Stimulated activated CD8-positive, alpha-beta memory T cell treated with anti-CD3 and anti-CD28 coated beads, Interleukin-4, amount 100 ng/mL, for 1 hour (primary cell): Measurements from ENCODE around the gene HEY2.
A peak's percentile ranks its signal among the peaks of the same experiment; 100 is the strongest.
"Not testable (repeated sequence)": the region's sequence is repeated elsewhere in the genome, so short reads cannot be mapped to it uniquely, and the experiment has no call there.

Source experiments
- DNase-seq, 2 donors: peaks; one replicate each; pipeline ENCODE4 v3.0.0-alpha.2; 2020; ENCODE audit warnings: low read depth in 2 of 2, low spot score in 1 of 2

HEY2 gene

GRCh38 chr6:125769147-125769783, 19.8 kb downstream of the HEY2 start:
- DNase-seq = no peak

GRCh38 chr6:125773387-125774341, 24.2 kb downstream of the HEY2 start:
- DNase-seq = no peak

DNA sequence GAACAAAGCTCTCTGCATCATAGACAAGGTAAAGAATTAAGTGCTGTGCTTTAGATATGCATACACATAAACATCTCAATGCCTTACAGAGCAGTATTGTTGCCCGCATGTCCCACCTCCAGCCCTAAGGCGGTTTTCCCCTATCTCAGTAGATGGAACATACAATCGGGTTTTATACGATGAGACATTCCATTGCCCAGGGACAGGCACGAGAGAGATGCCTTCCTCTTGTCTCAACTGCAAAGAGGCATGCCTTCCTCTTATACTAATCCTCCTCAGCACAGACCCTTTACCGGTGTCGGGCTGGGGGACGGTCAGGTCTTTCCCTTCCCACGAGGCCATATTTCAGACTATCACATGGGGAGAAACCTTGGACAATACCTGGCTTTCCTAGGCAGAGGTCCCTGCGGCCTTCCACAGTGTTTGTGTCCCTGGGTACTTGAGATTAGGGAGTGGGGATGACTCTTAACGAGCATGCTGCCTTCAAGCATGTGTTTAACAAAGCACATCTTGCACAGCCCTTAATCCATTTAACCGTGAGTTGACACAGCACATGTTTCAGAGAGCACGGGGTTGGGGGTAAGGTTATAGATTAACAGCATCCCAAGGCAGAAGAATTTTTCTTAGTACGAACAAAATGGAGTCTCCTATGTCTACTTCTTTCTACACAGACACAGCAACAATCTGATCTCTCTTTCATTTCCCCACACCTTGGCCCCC, 26.8 kb downstream of the HEY2 start:
- DNase-seq = not testable (repeated sequence)

GRCh38 chr6:125779924-125780539, 30.6 kb downstream of the HEY2 start:
- peak; percentile 67 to 77 for DNase-seq

- DNase-seq = peak in 1 of 2 donors; percentile 21
Observed at GRCh38 chr6:125780540-125781313, 31.3 kb downstream of the HEY2 start.

GRCh38 chr6:125781314-125781868, 32.0 kb downstream of the HEY2 start:
- DNase-seq = peak in 1 of 2 donors; percentile 12

- DNase-seq = no peak
Observed at GRCh38 chr6:125784365-125784764, 34.9 kb downstream of the HEY2 start.

DNA sequence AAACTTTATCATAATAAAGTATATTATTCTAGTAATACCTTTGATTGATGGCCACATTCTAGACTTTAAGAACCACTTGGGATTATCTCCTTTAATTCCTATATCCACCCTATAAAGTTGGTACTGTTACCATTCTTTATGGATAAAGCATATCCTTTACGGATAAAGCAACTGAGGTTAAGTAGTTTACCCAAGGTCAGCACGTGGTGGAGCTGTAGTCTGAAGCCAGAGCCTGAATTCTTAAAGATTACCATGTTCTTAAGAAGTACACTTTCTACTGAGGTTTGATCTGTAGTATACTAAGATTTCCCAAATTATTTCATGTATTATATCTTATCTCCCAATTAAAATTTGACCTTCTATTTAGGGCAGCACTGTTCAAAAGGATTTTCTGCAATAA, 38.4 kb downstream of the HEY2 start:
- no peak for DNase-seq

GRCh38 chr6:125789167-125789566, 39.7 kb downstream of the HEY2 start:
- DNase-seq = no peak

DNA sequence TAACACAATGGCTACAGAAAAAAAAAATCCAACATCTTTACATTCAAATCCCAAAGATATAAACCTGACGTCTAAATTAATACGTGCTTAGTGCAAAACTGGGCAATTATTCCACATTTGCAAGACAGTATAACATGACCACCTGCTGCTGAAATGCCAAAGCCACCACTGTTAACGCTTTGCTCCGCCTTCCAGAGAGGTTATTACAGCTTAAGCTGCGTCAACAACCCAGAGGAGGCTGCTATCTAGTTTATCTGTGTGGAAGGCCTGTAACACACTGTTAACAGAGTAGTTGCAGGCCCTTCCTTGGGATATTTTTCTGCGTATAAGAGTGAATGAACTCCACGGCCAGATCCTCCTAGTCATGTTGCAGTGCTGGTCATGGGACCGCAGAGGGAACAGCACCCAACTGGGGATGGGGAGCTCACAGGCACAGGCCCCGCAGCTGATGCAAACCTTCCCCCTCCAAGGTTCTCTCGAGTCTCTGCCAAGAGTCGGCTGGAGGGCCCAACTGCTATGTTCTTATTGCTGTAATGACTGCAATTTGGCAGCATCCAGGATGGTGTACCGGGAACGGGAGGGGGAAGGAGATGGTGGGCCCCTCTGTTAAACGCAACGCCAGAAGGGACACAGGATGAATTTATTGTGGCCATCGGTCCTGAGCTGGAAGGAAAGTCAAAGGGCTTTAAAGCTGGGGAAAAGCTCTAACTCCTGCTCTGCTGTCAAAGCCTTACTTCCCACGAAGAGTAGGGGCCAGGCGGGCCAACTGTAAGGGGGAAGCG, 40.3 kb downstream of the HEY2 start:
- peak in 1 of 2 donors; percentile 10 for DNase-seq

DNA sequence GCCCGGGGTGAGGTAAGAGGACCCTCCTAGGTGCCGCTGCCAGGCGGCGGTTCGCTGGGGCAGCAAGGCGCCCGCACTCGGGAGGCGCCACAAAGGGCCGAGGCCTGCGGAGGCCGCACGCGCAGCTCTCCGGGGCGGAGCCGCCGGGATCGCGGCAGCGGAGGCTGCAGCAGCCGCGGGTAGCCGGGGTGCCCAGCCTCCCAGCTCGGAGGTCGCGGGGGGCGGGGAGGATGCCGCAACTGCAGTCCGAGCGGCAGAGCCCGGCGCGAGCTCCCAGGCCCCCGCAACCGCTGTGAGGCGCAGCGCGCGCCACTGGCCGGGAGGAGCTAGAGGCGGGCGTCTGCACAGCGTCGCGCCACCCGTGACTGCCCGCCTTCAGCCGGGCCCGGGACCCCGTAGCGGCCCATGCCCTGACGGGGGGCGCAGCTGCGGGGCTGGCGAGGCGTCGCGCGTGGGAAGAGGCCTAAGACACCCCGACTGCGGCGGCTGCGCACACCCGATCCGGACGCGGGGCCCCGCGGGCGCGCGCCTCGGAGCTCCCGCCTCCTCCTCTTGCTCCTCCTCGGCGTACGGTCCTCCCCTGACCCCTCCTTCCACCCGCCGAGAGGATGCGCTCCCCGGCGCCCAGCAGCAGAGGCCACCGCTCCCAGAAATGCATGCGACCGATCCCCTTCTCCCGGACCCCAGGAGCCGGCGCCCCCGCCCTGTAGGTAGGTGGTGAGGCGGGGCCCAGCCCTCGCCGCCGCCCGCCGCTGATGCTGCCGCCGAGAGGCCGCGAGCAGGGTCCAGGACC, 41.1 kb downstream of the HEY2 start, which contains the start of gene NCOA7:
NCOA7 (plus strand) TSS at position 603 of the 793 bp plus-strand sequence. CDS start 24,395 bp downstream, outside the sequence.
- peak; percentile 31 to 64 for DNase-seq

GRCh38 chr6:125791151-125791819, 41.9 kb downstream of the HEY2 start:
- DNase-seq = peak in 1 of 2 donors; percentile 19

- DNase-seq = no peak
Observed at GRCh38 chr6:125791820-125792165, 42.4 kb downstream of the HEY2 start.

DNA sequence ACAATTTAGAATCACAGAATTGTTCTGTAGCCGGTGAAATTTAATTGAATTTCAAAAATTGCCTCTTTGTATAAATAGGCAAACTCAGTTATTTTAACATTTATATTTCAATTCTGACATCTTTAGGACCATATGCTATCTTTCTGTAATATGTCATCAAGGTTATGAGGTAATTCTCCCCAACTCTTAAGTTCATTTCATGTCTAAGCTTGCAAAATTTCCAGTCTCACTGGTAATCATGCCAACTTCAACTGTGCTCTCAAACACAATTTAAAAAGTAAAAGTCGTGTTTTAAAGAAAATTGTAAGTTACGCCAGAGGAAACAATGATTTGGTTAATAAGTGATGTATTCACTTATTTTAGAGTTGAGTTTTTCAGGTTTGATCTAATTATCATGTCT, 42.7 kb downstream of the HEY2 start:
- DNase-seq = no peak

- no peak for DNase-seq
Observed at GRCh38 chr6:125792680-125793079, 43.2 kb downstream of the HEY2 start.

DNA sequence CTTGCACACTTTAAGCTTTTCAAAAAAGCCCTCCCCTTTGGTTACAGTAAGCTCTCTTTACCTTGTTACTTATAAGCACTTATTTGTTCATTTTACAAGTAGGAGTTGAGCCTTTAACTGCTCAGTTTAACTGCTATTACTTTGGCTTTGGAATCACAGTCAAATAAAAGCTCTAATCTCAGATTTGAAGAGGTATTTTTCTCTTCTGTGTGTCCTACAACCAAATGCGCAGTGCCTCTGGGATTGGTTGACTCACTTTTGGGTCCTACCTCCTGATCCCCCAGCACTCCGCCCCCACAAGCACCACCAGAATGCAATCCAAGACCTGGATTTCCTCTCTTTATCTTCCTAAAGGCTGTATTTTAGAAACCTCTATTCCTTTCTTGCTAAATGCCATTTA, 43.8 kb downstream of the HEY2 start:
- DNase-seq = no peak

DNA sequence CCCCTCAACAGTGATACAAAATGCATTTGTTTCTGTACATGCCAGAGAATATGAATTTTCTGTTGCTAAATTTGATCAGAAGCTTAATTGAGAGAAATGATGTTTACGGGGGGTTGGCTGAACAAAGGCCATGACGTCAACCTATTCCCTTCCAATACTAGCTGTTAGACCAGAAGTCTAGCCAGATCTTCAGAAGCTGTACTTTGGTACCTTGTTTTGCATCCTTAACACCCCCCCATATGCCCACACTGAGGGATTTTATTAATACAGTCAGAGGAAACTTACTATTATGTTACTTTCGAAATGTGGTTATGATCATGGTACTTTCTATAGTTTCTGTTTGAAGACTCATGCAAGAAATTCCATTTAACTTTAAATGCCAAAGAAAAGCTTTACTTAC, 44.4 kb downstream of the HEY2 start:
- DNase-seq = no peak
